HG03139 (cell line): ENCODE data around the gene BFSP1.
A peak's percentile ranks its signal among the peaks of the same experiment; 100 is the strongest.

Experiments used
- ATAC-seq: cut with Tn5 transposase; IDR thresholded peaks from one replicate; pipeline ENCODE4 v1.9.1; 2021; ENCODE audit not compliant: unreplicated experiment

The BFSP1 gene

DNA sequence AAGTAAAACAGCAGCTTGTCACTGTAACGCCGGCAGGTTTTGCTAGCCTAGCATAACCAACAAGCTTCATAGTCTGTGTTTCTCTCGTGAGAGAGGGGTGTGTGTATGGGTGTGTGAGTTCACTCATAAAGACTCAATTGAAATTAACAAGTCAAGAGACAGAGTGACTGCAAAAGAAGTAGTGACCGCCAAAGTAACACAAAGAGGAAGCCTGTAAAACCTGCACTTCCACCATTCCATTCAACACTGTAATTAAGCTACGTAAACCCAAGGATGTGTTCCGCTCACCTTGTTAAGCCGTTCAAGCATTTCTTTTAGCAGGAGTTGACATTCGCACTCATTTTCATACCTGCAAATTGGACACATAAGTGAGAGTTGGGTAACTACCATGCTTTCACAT lies 6.6 kb downstream of the BFSP1 start:
- ATAC-seq: no peak

DNA sequence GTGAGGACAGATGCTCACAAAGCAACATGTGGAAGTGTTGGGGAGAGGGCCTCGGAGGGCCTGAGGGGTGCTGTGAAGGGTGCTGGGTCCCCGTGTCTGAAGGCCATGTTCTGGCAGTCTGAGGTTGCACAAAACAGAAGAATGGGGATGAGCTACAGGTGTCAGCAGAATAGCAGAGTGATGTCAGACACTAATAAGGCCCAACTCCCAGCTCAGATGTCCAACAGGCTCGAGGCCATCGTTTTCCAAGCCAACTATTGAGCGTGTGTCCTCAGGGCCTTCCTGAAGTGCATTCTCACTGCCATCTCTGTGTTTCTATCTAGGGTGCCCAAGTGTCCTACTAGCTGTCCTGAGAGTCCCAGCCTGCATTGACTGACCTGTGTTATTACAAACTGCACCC lies 7.9 kb downstream of the BFSP1 start:
- no peak for ATAC-seq

DNA sequence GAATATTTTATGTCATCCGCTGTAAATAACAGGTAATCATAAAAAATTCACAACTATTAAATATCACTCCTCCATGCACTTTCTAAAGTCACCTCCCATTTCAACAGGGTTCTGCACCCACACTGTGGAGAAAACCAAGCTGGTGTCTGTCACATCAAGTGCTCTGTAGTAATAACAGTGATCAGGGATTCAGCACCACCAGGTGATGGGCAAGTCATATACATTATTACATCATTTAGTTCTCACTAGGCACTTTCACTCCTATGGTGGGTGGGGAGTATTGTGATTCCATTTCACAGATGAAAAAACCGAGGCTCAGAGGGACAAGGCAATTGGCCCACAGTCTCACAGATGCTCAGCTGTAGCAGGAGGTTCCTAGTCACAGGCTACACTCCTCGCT lies 8.7 kb downstream of the BFSP1 start:
- no peak for ATAC-seq

DNA sequence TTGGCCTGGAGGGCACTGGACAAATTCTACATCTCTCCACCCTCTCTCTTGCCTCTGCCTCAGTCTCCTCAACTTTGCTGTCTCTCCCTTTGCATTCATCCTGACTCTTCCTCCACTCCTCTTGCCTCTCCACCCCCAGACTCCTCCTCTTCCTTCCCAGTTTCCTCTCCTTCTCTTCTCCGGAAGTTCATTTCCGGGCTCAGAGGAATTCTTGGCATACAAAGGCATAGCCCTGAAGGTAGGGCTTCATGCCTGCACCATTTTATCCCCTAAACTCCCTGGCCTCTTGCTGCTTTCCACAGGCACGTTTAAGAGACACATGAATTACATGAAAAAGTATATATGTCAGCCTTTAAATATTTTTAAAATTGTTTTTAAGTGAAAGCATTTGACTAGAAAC lies 10.6 kb downstream of the BFSP1 start:
- no peak for ATAC-seq

DNA sequence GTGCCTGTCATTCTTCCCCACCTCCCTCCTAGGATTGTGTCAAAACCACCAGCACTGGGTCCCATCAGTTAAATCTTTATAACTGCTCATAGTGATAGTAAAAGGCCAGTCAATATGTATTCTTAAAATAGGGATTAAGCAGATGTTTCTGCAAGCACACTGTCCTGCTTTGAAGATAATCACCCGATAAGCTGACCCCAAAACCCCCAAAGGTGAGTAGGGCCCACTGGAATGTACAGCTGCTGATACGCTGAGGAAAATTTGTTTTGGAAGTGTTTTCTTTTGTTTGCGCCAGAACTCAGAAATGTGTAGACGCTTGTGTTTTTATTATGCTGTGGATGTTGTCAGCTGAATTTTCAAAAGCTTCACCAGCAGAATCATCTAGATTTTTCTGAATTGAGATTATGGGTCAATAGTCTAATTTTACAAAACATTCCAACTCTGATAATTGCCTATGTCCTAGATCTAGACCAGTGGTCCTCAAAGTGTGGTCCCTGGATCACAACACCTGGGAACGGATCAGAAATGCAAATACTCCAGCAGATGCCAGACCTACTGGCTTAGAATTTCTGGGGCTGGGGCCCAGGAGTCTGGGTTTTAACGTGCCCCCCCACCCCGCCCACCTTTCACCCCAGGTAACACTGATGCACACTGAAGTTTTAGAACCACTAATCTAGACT lies 11.4 kb downstream of the BFSP1 start:
- ATAC-seq: no peak

DNA sequence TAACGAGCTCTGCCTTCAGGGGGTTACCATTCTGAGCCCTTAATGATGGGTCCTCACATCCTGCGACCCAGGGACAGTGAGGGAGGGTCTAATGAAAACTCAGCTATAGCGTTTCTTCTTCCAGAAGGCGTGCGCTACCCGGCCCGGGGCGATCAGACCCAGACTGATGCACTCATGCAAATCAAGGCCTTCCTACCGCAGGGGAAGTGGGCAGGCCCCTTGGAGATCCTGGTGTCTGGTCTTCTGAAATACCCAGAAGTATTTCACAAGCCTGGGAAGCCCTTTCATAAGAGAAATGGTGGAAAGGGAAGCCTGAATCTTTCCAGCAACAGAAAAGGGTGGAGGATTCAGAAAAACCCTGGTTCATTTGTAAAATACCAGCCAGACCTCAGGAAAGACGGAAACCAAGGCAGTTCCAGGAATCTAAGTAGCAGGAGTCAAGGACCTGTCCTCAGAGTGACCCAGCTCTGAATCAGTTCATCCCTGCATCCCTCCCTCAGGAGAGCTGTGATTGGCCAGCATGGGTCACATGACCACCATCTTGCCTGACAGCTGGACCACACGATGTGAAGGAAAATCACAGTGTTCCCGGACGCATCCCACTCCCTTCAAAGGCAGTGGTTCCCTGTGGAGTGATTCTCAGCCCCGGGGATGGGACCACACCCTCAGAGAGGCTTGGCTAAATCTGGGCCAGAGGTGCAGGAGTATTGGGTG lies 12.7 kb downstream of the BFSP1 start:
- no peak for ATAC-seq

DNA sequence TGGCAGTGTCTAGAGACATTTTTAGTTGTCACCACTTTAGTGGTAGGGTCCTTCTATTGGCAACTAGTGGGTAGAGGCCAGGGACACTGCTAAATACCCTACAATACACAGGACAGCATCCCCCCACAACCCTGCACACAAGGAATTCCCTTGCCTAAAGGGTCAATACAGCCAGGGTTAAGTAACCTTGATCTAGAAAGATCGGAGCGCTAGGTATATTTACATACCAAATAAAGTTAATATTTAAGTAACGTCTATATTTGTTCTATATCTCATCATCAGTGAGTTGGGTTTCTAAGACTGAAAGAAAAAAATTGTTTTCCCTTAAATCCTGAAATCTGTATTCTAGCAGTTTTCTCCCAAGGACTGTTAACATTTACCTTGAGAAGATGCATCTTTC lies 16.1 kb downstream of the BFSP1 start:
- ATAC-seq: no peak

DNA sequence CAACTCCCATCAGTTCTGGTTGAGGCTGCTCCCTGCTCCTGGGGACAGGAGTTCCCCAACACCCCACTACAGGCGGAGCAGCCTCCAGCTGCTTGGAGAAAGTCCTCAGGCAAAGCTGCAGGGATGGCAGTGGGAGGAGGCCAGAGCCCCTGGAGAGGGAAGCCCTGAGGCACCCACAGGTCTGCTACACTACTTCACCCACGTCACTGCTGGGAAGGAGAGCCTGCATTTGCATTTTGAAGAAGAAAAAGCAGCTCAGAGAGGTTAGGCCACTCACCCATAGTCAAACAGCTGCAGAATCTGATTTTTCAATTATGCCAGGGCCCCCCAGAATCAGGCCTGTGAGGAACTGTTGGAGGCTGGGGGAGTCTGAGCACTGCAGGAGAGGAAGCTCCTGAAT lies 17.2 kb downstream of the BFSP1 start:
- no peak for ATAC-seq

DNA sequence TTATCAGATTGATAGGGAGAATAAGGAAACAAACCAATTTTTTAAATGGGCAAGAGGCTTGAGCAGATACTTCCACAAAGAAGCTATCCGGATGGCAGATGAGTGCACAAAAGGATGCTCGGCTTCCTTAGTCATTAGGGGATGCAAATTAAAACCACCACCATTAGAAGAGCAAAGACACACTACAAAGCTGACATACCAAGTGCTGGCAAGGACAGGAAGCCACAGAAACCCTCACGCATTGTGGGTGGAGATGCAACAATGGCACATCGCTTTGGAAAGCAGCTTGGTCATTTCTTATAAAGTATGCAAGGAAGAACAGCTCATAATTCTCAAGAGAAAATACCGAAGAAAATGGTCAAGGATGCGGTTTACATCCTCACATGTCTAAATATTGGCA lies 19.8 kb downstream of the BFSP1 start:
- no peak for ATAC-seq

DNA sequence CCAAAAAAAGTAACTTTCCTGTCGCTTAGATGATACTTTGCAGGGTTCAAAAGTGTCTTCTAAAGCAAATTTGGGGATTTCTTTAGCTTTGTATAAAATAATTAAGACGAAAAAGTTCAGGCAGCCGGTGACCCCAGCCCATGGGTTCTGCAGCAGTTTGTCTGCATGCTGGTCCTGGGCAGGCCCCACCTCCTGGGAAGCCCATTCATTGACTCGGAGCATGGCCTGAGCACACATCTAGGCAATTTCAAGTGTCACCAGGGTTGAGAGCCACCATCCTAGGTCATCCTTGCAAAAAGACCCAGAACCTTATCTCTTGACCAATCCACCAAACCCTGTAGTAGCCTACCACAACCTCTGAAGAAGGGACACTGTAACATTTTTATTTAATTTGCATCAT lies 20.6 kb downstream of the BFSP1 start:
- ATAC-seq: no peak

DNA sequence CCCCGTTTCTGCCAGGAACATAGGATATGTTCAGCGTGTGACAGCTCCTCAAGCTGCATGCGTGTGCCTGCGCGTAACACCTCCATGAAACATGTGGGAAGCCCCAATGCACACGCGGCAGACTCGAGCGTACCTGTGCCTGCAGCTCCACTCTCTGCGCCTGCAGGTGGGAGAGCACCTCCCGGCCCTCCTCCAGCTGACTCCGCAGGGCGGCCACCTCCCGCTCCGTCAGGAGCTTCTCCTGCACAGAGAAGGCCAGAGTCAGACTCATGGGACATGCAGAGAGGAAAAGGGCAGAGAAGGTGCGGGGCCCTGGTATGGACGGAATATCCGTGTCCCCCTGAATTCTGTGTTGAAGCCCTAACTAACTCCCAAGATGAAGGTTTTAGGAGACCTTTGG lies 22.4 kb downstream of the BFSP1 start:
- no peak for ATAC-seq

DNA sequence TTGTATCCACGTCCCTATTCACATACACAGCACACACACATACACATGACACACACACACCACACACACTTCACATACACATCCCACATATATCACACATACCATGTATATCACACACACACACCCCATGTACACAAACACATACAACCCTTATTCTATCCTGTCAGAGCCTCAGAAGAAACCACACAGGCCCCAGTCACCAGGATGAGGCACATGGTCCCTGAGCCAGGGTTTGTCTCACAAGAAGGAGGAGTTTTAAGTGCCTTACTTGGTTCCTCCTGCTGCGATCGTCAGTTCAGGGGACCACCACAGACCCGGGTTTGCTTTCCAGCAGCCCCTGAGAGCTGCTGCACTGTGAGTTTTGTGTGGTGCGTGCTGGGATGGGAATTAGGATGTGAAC lies 23.6 kb downstream of the BFSP1 start:
- no peak for ATAC-seq

DNA sequence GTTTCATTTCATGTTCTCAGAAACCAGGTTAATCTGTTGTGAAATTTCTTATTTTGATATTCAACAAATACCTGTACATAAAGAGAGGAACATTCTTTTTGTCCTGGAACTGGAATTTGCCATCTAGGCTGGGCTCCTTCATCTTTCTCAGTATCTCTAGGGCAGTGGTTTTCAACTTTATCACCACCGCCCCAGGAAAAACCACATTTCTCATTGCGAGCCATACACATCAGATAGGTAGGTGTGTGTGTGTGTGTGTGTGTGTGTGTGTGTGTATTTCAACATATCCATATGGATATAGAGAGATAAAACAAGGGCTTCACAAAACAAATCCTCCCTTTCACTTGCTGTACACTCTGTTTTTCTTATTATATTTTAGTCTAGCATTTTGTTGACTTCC lies 24.1 kb downstream of the BFSP1 start:
- ATAC-seq: no peak

DNA sequence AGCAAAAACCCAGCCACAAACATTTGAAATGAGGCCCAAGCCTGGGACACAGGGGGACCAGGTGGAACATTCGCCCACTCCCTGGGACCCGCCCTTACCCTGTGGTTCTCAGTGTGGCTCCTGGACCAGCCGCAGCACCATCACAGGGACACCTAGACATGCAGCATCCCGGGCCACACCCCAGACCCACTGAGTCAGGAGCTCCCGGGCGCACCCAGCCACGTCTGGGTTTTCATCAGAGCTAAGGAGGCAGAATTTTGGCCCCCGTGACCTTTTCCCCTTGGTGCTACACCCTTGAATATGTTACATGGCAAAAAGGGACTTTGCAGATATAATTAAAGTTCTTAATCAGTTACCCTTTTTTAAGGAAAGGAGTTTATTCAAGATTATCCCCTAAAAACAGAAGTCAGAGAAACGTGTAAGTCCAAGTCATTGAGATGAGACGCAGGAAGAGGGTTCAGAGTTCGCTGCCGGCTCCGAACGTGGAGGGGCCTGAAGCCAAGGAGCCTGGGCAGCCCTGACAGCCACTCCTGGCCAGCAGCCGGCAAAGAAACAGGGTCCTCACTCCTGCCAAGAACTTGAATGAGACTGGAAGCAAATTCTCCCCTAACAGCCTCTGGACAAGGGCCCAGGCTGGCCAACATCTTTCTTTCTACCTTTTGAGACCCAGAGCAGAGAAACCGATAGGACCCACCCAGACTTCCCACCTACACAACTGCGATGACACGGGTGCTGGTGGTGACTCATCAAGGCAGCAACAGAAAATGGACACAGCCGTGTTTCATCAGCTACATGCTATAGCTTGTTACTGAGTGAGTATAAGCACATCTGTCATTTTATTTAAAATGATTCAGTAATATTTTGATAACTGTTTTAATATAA lies 25.3 kb downstream of the BFSP1 start:
- no peak for ATAC-seq

DNA sequence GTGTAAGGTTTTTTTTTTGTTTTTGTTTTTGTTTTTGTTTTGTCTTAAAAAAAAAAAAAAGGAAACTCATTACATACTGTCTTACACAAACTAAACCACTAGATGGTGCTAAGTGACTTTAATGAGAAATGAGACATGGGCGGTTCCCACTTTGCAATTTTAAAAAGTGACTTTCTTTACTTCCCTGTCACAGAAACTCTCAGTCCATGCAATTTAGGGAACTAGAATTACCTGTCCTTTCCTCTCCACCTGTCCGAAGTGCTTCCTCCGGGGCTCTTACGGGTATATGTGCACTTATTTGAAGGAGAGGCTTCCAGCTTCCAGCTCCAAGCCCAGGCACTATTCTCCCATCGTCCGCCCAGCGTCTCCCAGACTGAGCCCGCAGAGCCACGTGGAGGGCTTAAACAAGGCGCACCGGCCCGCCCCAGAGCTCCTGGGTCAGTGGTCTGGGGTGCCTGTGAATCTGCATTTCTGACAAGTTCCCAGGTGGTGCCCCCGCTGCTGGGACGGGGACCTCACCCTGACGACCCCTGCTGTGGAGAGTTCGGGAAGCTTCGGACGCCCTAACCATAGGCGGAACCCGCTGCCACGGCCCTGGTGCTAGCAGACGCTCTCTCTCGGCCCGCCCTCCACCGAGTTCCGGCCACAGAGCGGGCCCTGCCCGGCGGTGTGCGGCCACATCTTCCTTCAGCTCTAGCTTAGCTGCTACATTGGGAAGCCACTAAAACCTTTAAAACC lies 26.1 kb downstream of the BFSP1 start:
- peak; percentile 76 for ATAC-seq

DNA sequence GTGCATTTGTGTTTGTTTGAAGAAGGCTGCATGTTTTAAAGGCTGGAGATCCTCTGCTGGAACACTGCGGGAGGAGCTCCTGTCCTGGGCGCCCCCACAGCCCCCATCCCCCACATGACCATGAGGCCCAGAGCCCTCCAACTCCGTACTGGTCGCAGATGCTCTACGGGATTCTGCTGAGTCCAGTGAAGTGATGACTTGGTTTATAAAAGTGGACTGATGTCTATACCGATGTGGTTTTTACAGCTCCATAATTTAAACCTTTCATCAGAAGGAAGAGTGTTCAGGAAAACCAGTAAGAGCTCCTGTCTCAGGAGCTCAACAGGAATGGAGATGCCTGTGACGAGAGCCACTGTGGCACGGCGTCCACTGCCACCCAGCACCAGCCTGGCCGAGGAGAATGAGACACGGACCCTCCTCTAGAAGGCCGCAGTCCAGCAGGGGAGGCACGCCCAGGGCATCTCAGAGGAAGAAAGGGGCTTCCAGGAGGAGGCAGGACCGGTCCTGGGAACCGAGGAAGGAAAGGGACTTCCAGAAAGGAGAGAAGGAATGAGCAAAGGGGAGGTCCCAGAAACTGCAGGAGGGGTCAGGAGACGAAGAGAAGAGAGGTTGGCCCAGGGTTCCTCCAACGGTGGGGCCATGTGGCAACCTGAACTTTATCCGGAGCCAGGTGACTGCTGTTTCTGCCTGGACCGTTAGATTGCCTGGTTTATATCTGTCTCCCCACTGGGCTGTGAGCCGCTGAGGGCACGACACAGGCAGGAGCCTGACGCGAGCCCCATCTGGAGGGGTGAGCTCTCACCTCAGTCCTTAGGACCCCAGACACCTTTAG lies 26.9 kb downstream of the BFSP1 start:
- ATAC-seq: no peak

DNA sequence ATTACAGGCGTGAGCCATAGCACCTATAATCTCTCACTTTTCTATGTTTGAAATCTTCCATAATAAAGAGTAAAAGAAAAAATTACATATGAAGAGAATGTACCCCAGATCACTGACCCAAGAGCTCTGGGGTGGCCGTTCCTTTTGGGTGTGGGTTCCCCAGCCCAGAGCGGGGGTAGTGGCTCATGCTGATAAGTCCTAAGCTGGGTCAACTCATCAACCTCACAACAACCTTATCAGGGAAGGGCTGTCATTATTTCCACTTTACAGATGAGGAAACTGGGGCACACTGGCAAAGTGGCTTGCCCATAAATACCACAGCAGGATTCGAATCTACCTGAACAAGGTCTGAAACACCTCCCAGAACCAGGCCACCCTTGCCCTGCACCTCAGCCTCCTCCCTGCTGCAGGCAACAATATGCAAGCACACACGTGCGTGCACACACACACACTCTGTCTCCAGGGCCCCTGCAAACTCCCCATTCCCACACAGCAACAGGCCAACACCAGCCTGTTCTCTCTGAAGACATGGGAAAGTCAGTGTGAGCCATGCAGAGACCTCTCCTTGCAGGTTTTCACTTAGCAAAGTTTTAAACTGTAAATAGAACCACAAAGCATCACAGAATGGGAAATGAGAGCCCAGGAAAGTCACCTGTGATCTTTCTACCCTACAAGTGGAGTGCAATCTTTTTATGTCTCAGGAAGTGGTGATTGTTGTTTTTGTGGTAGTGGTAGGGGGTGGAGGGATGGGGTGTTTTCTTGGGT lies 27.7 kb downstream of the BFSP1 start:
- ATAC-seq: no peak

DNA sequence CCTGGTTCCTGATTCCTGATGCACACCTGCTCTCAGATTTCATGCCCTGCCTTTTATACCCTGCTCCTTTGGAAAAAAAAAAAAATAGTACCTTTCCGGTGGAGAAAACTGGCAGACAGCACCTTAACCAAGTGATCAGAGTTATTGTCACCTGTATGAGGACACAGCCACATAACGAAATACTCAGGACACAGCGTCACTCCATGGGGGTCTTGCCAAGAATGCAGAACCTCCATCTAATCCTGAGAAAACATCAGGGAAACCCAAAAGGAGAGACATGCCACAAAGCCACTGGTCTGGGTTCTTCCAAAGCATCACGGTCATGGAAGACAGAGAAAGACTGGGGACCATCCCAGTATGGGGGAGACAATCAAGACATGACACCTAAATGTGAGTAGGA lies 29.1 kb downstream of the BFSP1 start:
- no peak for ATAC-seq

DNA sequence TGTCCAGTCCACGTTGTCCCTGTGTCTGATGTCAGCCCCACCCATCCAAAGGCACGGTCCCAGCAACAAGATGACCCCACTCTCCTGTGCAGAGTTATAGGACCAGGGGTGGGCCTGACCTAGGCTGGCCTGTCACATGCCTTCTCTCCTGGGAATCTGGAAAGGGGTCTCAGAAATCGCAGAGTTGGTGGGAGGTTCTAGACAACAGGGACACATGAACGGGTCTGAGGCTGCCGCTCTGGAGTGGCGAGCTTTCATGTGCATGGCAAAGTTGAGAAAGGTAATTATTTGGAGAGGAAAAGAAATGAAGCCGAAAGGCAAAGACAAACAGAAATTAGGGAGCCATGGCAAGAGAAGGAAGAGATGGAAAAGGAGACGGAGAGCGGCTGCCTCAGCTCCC lies 29.5 kb downstream of the BFSP1 start:
- ATAC-seq: no peak

DNA sequence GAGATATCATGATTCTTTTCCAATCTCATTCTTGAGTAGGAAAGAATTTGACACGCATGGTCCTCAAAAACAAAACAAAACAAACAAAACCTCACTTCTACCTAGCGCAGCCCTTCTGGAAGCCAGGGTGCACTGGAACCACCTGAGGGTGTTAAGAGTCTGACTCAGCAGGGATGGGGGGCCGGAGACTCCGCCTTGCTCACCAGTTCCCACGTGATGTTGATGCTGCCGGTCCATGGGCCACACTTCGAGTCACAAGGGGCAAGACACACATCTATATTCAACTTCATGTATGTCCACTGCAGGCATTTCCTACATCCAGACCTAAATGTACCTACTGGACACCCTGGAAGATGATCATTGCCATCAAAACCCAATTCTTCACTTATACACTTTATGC lies 30.4 kb downstream of the BFSP1 start:
- ATAC-seq: no peak
